ENCODE results near the gene PRKN. TPM values are rescaled to one million over a fixed set of nuclear protein-coding genes. Genes with fewer than 3 reads are reported as not detected.
A peak's percentile ranks its signal among the peaks of the same experiment; 100 is the strongest.

Gene PRKN
- total RNA-seq, 1 donor from 2014 or later, result 1.2 TPM

DNA sequence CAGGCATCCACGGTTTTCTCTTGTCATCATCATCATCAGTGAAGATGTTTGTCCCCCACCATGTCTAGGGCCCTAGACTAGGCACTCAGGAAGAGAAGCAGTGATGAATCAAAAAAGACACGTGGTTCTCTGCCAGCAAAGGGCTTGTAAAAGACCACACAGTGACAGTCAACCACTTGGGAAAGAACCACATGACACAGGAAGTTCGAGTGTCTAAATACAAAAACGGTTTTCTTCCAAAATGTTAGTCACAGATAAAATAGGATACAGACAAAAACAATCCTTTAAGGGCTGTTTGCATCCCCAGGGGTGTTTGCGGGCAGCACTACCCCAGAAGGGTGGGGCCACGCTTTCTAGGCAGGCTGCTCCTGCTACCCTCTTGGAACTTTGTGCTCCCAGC lies 1096.9 kb downstream of the PRKN start:
- DNase-seq (ENCODE audit: low read depth), result no peak

DNA sequence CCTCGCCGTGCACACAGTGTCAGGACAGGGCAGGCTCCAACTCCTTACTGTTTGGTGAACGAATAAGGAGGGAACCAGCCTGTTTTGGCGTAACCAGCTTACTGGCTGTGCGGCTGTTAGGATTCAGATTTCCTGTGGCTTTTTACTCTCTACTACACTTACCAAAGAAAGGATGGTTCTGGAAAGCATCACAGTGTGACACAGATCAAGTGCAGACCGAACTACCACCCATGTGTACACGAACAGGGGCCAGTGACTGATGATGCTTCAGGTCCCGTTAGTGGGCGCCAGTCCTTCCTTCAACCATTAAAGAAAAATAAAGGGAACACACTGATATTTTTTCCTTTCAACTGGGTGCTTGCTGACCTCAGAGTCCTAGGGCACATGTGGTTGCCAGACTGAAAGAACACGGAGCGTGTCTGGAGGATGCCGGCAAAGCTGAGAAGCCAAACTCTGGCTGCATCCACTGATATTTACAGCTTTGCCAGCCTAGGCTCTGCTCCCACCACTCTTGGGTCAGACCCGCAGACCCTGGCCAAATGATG lies 1101.4 kb downstream of the PRKN start:
- H3K27me3 ChIP-seq (ENCODE audit: control insufficient read depth, insufficient read depth, low read length), result peaks cover 2% of the 10 kb centered on the region
- no peak for DNase-seq (ENCODE audit: low read depth)
- no peak overlapping the region for H3K4me3 ChIP-seq (ENCODE audit: low read depth, low read length)
- TF ChIP-seq, protein P1, sequence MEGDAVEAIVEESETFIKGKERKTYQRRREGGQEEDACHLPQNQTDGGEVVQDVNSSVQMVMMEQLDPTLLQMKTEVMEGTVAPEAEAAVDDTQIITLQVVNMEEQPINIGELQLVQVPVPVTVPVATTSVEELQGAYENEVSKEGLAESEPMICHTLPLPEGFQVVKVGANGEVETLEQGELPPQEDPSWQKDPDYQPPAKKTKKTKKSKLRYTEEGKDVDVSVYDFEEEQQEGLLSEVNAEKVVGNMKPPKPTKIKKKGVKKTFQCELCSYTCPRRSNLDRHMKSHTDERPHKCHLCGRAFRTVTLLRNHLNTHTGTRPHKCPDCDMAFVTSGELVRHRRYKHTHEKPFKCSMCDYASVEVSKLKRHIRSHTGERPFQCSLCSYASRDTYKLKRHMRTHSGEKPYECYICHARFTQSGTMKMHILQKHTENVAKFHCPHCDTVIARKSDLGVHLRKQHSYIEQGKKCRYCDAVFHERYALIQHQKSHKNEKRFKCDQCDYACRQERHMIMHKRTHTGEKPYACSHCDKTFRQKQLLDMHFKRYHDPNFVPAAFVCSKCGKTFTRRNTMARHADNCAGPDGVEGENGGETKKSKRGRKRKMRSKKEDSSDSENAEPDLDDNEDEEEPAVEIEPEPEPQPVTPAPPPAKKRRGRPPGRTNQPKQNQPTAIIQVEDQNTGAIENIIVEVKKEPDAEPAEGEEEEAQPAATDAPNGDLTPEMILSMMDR (IDR thresholded peaks at IDR 0.05; ENCODE audit: insufficient read depth, low read length, poor library complexity, severe bottlenecking), result no peak
- H3K36me3 ChIP-seq (ENCODE audit: control insufficient read depth, insufficient read depth, low read length), result no peaks in the 10 kb centered on the region

More for the DNA sequence above, 1096.9 kb downstream of the PRKN start:
- TF ChIP-seq, protein P1 (IDR thresholded peaks at IDR 0.05; ENCODE audit: insufficient read depth, low read length, poor library complexity, severe bottlenecking), result no peak
- no peak overlapping the region for H3K4me3 ChIP-seq (ENCODE audit: low read depth, low read length)
- H3K27me3 ChIP-seq (ENCODE audit: control insufficient read depth, insufficient read depth, low read length), result peaks cover 2% of the 10 kb centered on the region
- no peaks in the 10 kb centered on the region for H3K36me3 ChIP-seq (ENCODE audit: control insufficient read depth, insufficient read depth, low read length)

DNA sequence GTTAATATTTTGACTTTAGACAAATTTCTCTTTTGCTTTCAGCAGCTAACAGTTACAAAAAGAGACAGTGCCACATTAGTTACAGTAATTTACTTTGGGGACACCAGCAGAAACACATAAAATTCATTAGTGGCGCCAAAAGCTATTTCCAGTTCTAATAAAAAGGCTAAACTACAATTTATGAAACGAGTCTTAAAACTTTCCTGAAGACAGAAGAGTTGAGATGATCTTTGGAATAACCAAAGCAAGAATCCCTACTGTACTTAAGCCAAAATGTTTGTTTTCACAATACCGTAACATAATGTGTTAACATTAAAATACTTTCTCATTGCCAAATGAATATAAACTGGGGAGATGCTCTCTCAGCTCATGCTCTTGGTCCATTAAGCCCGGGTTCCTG lies 1103.5 kb downstream of the PRKN start:
- no peak for DNase-seq (ENCODE audit: low read depth)
- TF ChIP-seq, protein P1 (IDR thresholded peaks at IDR 0.05; ENCODE audit: insufficient read depth, low read length, poor library complexity, severe bottlenecking), result no peak
- H3K27me3 ChIP-seq (ENCODE audit: control insufficient read depth, insufficient read depth, low read length), result peaks cover 2% of the 10 kb centered on the region
- no peaks in the 10 kb centered on the region for H3K36me3 ChIP-seq (ENCODE audit: control insufficient read depth, insufficient read depth, low read length)
- H3K4me3 ChIP-seq (ENCODE audit: low read depth, low read length), result no peak overlapping the region

DNA sequence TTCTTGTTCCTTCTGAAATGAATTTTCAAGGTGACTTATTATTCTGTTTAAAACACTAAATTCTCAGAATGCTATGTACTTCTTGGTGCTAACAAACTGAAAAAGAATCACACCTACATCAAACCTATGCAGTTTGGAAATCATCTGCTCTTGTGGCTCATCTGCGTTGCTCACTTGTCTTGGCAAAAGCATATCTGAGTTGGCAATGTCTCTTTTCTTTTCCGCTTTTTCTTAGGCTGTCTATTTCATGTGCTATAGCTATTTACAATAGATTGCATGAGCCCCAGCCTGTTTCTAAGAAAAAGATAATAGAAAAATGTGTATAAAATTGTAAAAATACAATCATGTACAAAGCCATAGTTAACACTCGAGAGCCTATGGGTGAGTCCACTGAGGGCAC lies 1104.8 kb downstream of the PRKN start:
- no peak for DNase-seq (ENCODE audit: low read depth)
- no peaks in the 10 kb centered on the region for H3K36me3 ChIP-seq (ENCODE audit: control insufficient read depth, insufficient read depth, low read length)
- no peaks in the 10 kb centered on the region for H3K27me3 ChIP-seq (ENCODE audit: control insufficient read depth, insufficient read depth, low read length)
- TF ChIP-seq, protein P1 (IDR thresholded peaks at IDR 0.05; ENCODE audit: insufficient read depth, low read length, poor library complexity, severe bottlenecking), result no peak
- no peak overlapping the region for H3K4me3 ChIP-seq (ENCODE audit: low read depth, low read length)

DNA sequence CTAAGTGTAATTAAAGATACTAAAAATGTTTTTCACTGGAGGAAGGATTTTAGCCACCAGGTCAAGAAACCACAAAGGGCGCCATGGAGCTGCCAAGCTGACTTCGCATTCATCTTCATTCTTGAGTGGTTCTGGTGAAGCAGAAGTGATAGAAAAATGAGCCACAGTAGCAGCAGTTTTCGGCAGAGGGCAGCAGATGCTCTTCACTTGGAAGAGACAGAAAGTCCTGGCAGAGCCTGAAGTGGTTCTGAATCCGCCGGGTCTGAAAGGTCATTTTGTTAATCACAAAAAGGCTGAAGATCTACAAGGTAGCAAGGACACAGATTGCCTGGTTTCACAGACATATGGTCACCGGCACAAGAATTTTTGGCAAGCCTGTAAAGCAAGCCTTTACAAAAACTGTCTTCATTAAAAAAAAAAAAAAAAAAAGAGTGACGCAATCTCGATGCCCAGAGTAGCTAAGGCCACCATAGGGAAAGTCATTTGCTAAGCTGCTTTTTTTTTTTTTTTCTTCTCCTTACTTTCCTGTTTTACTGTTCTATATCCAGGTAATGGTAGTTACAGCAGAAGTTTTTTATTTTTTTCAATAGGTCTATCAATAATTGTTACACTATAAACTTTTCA lies 1108.6 kb downstream of the PRKN start:
- peak; percentile 5 for DNase-seq (ENCODE audit: low read depth)
- H3K4me3 ChIP-seq (ENCODE audit: low read depth, low read length), result no peak overlapping the region

More for the DNA sequence above, 1108.6 kb downstream of the PRKN start:
- TF ChIP-seq, protein P1 (IDR thresholded peaks at IDR 0.05; ENCODE audit: insufficient read depth, low read length, poor library complexity, severe bottlenecking), result peak; percentile 53
- H3K36me3 ChIP-seq (ENCODE audit: control insufficient read depth, insufficient read depth, low read length), result no peaks in the 10 kb centered on the region
- H3K27me3 ChIP-seq (ENCODE audit: control insufficient read depth, insufficient read depth, low read length), result no peaks in the 10 kb centered on the region

Data from kidney epithelial cell (primary cell).